ENCODE results near the gene TMEM232. TPM values are rescaled to one million over a fixed set of nuclear protein-coding genes. Genes with fewer than 3 reads are reported as not detected.

Gene TMEM232
- total and polyA plus RNA-seq, 8 donors: 0.68 to 3.5 (median 2.2) TPM

DNA sequence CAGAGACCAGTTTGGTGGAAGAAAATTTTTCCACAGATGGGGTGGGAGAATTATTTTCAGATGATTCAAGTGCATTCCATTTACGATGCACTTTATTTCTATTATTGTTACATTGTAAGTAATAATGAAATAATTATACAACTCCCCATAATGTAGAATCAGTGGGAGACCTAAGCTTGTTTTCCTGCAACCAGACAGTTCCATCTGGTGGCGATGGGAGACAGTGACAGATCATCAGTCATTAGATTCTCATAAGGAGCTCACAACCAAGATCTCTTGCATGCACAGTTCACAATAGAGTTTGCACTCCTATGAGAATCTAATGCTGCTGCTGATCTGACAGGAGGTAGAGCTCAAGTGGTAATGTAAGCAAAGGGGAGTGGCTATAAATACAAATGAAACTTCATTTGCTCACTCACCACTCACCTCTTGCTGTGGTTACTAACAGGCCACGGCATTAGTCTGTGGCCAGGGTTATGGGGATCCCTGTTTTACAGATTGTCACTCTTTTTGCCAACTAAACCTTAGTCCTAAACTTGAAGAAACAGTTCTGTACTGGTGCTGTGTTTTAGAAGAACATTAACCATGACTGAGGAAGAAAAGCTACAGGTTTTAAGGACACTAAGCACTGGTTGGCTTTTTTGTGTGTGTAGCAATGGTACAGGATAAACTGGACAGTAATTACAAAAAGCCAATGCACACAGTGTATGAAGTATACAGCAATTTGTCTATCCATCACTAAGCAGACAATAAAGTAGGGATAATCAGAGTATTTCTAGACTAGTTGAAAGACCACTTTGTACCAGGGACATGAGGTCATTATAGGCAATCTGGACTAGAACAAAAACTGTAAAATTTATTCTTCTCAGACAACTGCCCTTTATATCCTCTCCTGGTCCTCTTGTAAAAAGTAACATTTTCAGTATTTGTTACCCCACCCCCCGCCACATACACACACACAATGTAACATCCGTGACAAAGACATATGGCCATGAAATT is 9.9 kb downstream of the TMEM232 start:
- FAIRE-seq (no peak), ATAC-seq (no peak), DNase-seq (no peak)
- intact Hi-C loops (cut with DNase I): no loop called here
- no peaks in the 10 kb centered on the region for H3K36me3 ChIP-seq
- TF ChIP-seq, protein P1, sequence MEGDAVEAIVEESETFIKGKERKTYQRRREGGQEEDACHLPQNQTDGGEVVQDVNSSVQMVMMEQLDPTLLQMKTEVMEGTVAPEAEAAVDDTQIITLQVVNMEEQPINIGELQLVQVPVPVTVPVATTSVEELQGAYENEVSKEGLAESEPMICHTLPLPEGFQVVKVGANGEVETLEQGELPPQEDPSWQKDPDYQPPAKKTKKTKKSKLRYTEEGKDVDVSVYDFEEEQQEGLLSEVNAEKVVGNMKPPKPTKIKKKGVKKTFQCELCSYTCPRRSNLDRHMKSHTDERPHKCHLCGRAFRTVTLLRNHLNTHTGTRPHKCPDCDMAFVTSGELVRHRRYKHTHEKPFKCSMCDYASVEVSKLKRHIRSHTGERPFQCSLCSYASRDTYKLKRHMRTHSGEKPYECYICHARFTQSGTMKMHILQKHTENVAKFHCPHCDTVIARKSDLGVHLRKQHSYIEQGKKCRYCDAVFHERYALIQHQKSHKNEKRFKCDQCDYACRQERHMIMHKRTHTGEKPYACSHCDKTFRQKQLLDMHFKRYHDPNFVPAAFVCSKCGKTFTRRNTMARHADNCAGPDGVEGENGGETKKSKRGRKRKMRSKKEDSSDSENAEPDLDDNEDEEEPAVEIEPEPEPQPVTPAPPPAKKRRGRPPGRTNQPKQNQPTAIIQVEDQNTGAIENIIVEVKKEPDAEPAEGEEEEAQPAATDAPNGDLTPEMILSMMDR (IDR thresholded peaks at IDR 0.05): no peak
- H3K9me3 ChIP-seq: no peaks in the 10 kb centered on the region
- 74 to 89% methylated on average over 5 of the region's 5 CpGs for WGBS, 2 donors
- H3K27me3 ChIP-seq: no peaks in the 10 kb centered on the region
- H3K4me1 ChIP-seq: no peaks in the 10 kb centered on the region
- no peak overlapping the region for H3K27ac ChIP-seq
- H3K4me3 ChIP-seq: no peak overlapping the region

DNA sequence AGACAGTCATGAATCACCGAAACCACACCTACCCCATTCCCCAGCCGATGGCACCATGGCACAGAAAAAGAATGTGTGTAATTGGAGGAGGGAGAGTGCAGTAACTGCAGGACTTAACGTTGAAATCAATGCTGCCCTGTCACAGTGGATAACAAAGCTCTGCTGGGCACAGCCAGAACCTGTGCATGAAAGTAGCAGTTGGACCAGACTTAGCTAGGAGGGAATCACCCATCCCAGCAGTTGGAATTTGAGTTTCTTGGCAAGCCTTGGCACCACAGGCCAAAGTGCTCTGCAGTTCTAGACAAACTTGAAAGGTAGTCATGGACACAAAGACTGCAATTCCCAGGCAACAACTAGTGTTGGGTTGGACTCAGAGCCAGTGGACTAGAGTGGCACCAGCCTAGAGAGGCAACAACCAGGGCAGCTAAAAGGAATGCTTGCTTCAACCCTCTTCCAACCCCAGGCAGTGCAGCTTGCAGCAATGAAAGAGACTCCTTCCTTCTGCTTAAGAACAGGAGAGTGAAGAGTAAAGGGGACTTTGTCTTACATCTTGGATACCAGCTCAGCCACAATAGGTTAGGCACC is 19.1 kb downstream of the TMEM232 start:
- H3K36me3 ChIP-seq: no peaks in the 10 kb centered on the region
- DNase-seq: no peak
- ATAC-seq: no peak
- FAIRE-seq: no peak
- no peak overlapping the region for H3K4me3 ChIP-seq
- intact Hi-C loops (cut with DNase I): no loop called here
- H3K4me1 ChIP-seq: peaks cover 0 to 10% (median 9%) of the 10 kb centered on the region in 3 donors
- TF ChIP-seq, protein P1 (IDR thresholded peaks at IDR 0.05): no peak
- 63% methylated on average over 3 of the region's 3 CpGs for WGBS, 2 donors
- H3K9me3 ChIP-seq: no peaks in the 10 kb centered on the region
- H3K27me3 ChIP-seq: no peaks in the 10 kb centered on the region
- no peak overlapping the region for H3K27ac ChIP-seq

DNA sequence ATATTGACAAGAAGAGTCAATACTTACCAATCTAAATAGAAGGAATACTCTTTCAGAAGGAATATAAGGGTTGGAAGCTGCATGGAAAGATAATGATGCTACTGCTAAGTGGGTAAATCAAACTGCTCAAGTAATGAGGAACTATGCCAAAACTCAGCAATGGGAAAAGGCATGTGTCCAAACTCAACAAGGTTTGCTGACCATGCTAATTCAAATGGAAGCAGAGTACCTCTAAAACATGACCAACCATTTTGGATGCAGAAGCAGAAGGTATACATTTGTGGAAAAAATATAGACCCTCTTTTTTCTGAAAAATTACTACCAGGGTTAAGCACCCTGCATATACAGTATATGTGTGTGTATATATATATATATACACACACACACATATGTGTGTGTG is 21.1 kb downstream of the TMEM232 start:
- Histone ChIP-seq H3K4me1 (peaks cover 0 to 11% (median 9%) of the 10 kb centered on the region in 3 donors), H3K27me3 (no peaks in the 10 kb centered on the region), H3K27ac (no peak overlapping the region), H3K36me3 (no peaks in the 10 kb centered on the region), H3K4me3 (no peak overlapping the region), H3K9me3 (no peaks in the 10 kb centered on the region)
- FAIRE-seq (no peak), DNase-seq (no peak), ATAC-seq (no peak)
- intact Hi-C loops (cut with DNase I): no loop called here
- TF ChIP-seq, protein P1 (IDR thresholded peaks at IDR 0.05): no peak

DNA sequence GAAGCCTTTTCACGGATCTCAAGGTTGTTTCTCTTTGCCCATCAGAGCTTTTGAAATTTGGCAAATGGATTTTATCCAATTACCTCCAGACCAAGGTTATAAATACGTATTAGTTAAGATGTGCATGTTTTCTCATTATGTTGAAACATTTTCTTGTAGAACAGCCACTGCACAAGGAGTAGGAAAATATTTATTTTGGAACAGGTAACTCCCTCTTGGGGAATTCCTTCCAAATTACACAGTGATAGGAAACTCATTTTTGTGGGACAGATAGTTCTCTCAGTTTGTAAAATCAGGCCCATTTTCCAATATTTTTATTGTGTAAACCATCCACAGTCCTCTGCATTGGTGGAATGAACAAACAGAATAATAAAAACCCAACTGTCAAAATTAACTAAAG is 23.0 kb downstream of the TMEM232 start:
- Histone ChIP-seq H3K27ac (no peak overlapping the region), H3K36me3 (no peaks in the 10 kb centered on the region), H3K4me3 (no peak overlapping the region), H3K9me3 (no peaks in the 10 kb centered on the region), H3K4me1 (peaks cover 0 to 11% (median 9%) of the 10 kb centered on the region in 3 donors), H3K27me3 (no peaks in the 10 kb centered on the region)
- 13 to 20% methylated on average over 2 of the region's 2 CpGs for WGBS, 2 donors
- TF ChIP-seq, protein P1 (IDR thresholded peaks at IDR 0.05): no peak
- FAIRE-seq: no peak
- ATAC-seq: peak; percentile 37 to 79 (median 54)
- DNase-seq: no peak
- intact Hi-C loops (cut with DNase I): no loop called here

Data from pancreas (tissue), 10 donors.